Left ventricle myocardium inferior (tissue), 1 donor: ENCODE measurements around the gene ATF7. TPM values are rescaled to one million over a fixed set of nuclear protein-coding genes. Genes with fewer than 3 reads are reported as not detected.

Experiments
- DNase-seq: peaks from one replicate; pipeline ENCODE4 v3.0.0-alpha.2; 2020
- H3K27ac ChIP-seq: fragments of 200-600 bp; replicated peaks from 2 replicates; pipeline ENCODE4 v1.8.0; 2021
- H3K27me3 ChIP-seq: fragments of 200-600 bp; 2 replicates; pipeline ENCODE4 v1.8.0; 2021; ENCODE audit warnings: low read depth
- H3K36me3 ChIP-seq: fragments of 200-600 bp; 2 replicates; pipeline ENCODE4 v1.8.0; 2021
- H3K4me1 ChIP-seq: fragments of 200-600 bp; 2 replicates; pipeline ENCODE4 v1.8.0; 2021
- H3K4me3 ChIP-seq: fragments of 200-600 bp; 2 replicates; pipeline ENCODE4 v1.8.0; 2021; ENCODE audit warnings: mild to moderate bottlenecking, moderate library complexity
- H3K9me3 ChIP-seq: fragments of 200-600 bp; replicated peaks from 2 replicates; pipeline ENCODE4 v1.8.0; 2021
- CTCF ChIP-seq: fragments of 200-600 bp; IDR thresholded peaks from 2 replicates; pipeline ENCODE4 v1.8.0; 2021; ENCODE audit warnings: antibody characterized with exemption, mild to moderate bottlenecking, borderline replicate concordance
- intact Hi-C: fragments of 100-400 bp; cut with micrococcal nuclease; formaldehyde crosslinking; loops from one replicate; pipeline ENCODE4 v1.11.0; 2022
- total RNA-seq: library from RNA; stranded (reverse); fragmentation: NEBNext Ultra II Directional; extraction: Animal tissue kit (Norgen Biotek cat#: 25700); gene quantifications from one replicate; pipeline ENCODE4 v1.2.1, GENCODE V29; 2021
- donor health status: DM: no; HTN: yes; CAD: no; lungs with severe emphysema.

The ATF7 gene
- total RNA-seq, 1 donor from 2014 or later: 29.8 TPM

- Histone ChIP-seq H3K27ac (no peak overlapping the region), H3K27me3 (no peaks in the 10 kb centered on the region), H3K9me3 (no peaks in the 10 kb centered on the region), H3K36me3 (peaks cover 100% of the 10 kb centered on the region), H3K4me3 (no peak overlapping the region), H3K4me1 (peaks cover under 1% of the 10 kb centered on the region)
- TF ChIP-seq CTCF: no peak
- no peak for DNase-seq
- intact Hi-C loops: no loop called here
Measured at GRCh38 chr12:53532524-53533445, 93.4 kb downstream of the ATF7 start.

GRCh38 chr12:53532021-53532420 lies 94.2 kb downstream of the ATF7 start:
- no peak overlapping the region for H3K27ac ChIP-seq
- no peaks in the 10 kb centered on the region for H3K9me3 ChIP-seq
- H3K4me3 ChIP-seq: no peak overlapping the region
- H3K36me3 ChIP-seq: peaks cover 100% of the 10 kb centered on the region
- intact Hi-C loops: no loop called here
- no peaks in the 10 kb centered on the region for H3K4me1 ChIP-seq
- TF ChIP-seq CTCF: no peak
- H3K27me3 ChIP-seq: no peaks in the 10 kb centered on the region
- no peak for DNase-seq

GRCh38 chr12:53530920-53531319 lies 95.3 kb downstream of the ATF7 start:
- intact Hi-C loops: no loop called here
- no peaks in the 10 kb centered on the region for H3K4me1 ChIP-seq
- H3K27me3 ChIP-seq: no peaks in the 10 kb centered on the region
- H3K36me3 ChIP-seq: peaks cover 96% of the 10 kb centered on the region
- H3K27ac ChIP-seq: no peak overlapping the region
- DNase-seq: no peak
- no peak overlapping the region for H3K4me3 ChIP-seq
- no peak for TF ChIP-seq CTCF
- no peaks in the 10 kb centered on the region for H3K9me3 ChIP-seq

- Histone ChIP-seq H3K4me3 (no peak overlapping the region), H3K4me1 (no peaks in the 10 kb centered on the region), H3K27me3 (no peaks in the 10 kb centered on the region), H3K27ac (no peak overlapping the region), H3K36me3 (peaks cover 96% of the 10 kb centered on the region), H3K9me3 (no peaks in the 10 kb centered on the region)
- no peak for TF ChIP-seq CTCF
- intact Hi-C loops: no loop called here
- no peak for DNase-seq
Measured at GRCh38 chr12:53530061-53530460, 96.1 kb downstream of the ATF7 start.

GRCh38 chr12:53524476-53524875 lies 101.7 kb downstream of the ATF7 start:
- TF ChIP-seq CTCF: no peak
- H3K36me3 ChIP-seq: peaks cover 96% of the 10 kb centered on the region
- DNase-seq: no peak
- H3K27me3 ChIP-seq: no peaks in the 10 kb centered on the region
- H3K4me3 ChIP-seq: no peak overlapping the region
- intact Hi-C loops: no loop called here
- no peaks in the 10 kb centered on the region for H3K9me3 ChIP-seq
- no peaks in the 10 kb centered on the region for H3K4me1 ChIP-seq
- no peak overlapping the region for H3K27ac ChIP-seq
